ENCODE measurements around the gene NKD1. TPM values are rescaled to one million over a fixed set of nuclear protein-coding genes. Genes with fewer than 3 reads are reported as not detected.

The NKD1 gene
- total RNA-seq, 2 experiments from 2014 or later: 0.91 to 1.1 TPM

- no peak for ATAC-seq (ENCODE audit: low read depth)
- Mint-ChIP-seq H3K4me3 (no peak overlapping the region), H3K27me3 (no peaks in the 10 kb centered on the region), H3K27ac (no peak overlapping the region), H3K4me1 (peaks cover 5% of the 10 kb centered on the region), H3K9me3 (no peaks in the 10 kb centered on the region), H3K36me3 (no peaks in the 10 kb centered on the region)
- no peak for DNase-seq
- POLR2A ChIA-PET: no interaction called here
Measured at GRCh38 chr16:50611995-50612848, 64.0 kb downstream of the NKD1 start.

GRCh38 chr16:50612849-50613198 is 64.6 kb downstream of the NKD1 start:
- Mint-ChIP-seq H3K9me3 (no peaks in the 10 kb centered on the region), H3K4me3 (no peak overlapping the region), H3K27me3 (no peaks in the 10 kb centered on the region), H3K27ac (no peak overlapping the region), H3K4me1 (peaks cover 8% of the 10 kb centered on the region), H3K36me3 (no peaks in the 10 kb centered on the region)
- ATAC-seq (ENCODE audit: low read depth) (no peak), DNase-seq (no peak)
- POLR2A ChIA-PET: no interaction called here

GRCh38 chr16:50613281-50613963 is 65.2 kb downstream of the NKD1 start:
- H3K27me3 Mint-ChIP-seq: no peaks in the 10 kb centered on the region
- H3K9me3 Mint-ChIP-seq: no peaks in the 10 kb centered on the region
- no peak overlapping the region for H3K27ac Mint-ChIP-seq
- no peak for ATAC-seq (ENCODE audit: low read depth)
- H3K4me3 Mint-ChIP-seq: no peak overlapping the region
- DNase-seq: no peak
- POLR2A ChIA-PET: no interaction called here
- peaks cover 8% of the 10 kb centered on the region for H3K4me1 Mint-ChIP-seq
- H3K36me3 Mint-ChIP-seq: no peaks in the 10 kb centered on the region

DNA sequence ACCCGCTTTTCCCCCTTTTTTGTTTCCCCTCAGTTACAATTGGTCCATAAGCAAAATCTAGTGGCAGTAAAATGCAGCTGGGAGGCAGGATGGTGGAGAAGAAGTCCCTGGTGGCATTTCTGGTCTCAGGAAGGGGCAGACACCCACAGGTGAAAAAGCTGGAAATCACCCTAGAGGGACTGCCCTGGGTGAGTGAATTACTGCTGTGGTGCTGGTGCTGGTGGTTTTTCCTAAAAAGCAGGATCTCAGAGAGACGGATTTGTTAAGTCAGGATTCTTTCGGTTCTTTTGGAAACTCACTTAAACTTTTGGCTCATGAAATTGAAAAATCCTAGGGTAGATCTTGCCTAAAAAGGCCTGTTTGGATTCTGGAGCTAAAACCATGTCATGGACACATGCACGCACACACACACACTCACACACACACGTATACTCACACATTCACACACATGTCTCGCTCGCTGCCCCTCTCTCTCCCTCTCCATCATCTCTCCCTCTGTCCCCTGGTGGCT is 65.8 kb downstream of the NKD1 start:
- H3K27ac Mint-ChIP-seq: no peak overlapping the region
- ATAC-seq (ENCODE audit: low read depth): no peak

GRCh38 chr16:50614955-50615724 is 66.9 kb downstream of the NKD1 start:
- Mint-ChIP-seq H3K27me3 (no peaks in the 10 kb centered on the region), H3K27ac (no peak overlapping the region), H3K4me3 (no peak overlapping the region), H3K9me3 (no peaks in the 10 kb centered on the region), H3K4me1 (peaks cover 8% of the 10 kb centered on the region), H3K36me3 (no peaks in the 10 kb centered on the region)
- ATAC-seq (ENCODE audit: low read depth): no peak
- DNase-seq: no peak
- POLR2A ChIA-PET: no interaction called here

More for the DNA sequence above, 65.8 kb downstream of the NKD1 start:
- H3K36me3 Mint-ChIP-seq: no peaks in the 10 kb centered on the region
- no peak for DNase-seq
- H3K4me3 Mint-ChIP-seq: no peak overlapping the region
- no peaks in the 10 kb centered on the region for H3K27me3 Mint-ChIP-seq
- H3K9me3 Mint-ChIP-seq: no peaks in the 10 kb centered on the region
- POLR2A ChIA-PET: no interaction called here
- peaks cover 8% of the 10 kb centered on the region for H3K4me1 Mint-ChIP-seq

DNA sequence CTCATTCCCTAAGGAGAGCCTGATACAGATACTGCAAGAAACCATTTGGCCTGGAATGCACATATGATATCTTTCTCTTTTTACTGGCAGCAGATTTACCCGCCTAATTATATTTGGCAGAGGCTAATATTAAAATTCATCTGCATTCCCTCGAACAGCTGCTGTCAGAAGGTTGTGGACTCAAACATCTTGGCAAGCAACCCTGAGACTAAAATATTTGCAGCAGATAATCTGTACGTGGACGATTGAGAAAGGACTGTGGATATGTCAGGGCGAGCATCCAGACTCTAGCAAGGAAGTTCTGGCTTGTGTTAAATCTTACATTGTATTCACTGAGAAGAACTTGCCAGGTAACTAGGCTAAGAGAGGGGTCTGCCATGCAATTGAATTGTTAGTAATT is 67.7 kb downstream of the NKD1 start:
- Mint-ChIP-seq H3K4me1 (peaks cover 8% of the 10 kb centered on the region), H3K27me3 (no peaks in the 10 kb centered on the region), H3K27ac (no peak overlapping the region), H3K9me3 (no peaks in the 10 kb centered on the region), H3K4me3 (no peak overlapping the region), H3K36me3 (no peaks in the 10 kb centered on the region)
- DNase-seq: no peak
- no peak for ATAC-seq (ENCODE audit: low read depth)
- POLR2A ChIA-PET: no interaction called here

DNA sequence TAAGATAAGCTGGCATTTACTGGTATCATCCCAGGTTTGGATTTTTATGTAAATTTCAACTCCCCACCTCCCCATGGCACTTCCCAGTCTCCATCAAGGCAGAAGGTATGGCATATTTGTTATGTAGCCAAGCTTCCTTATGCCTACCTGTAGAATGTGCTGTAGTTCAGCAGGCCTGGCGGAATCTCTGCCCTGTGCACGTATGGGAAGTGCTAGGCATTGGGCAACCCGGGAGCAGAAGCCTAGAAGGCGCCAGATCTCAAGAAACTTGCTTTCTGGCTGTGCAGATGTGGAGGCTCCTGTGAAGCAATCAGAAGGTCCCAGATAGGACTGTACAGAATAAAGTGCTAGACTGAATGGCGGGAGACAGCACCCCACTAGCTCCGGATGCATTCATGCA is 68.2 kb downstream of the NKD1 start:
- ATAC-seq (ENCODE audit: low read depth): no peak
- H3K27ac Mint-ChIP-seq: no peak overlapping the region
- no peak for DNase-seq
- H3K4me3 Mint-ChIP-seq: no peak overlapping the region
- no peaks in the 10 kb centered on the region for H3K27me3 Mint-ChIP-seq
- H3K9me3 Mint-ChIP-seq: no peaks in the 10 kb centered on the region
- POLR2A ChIA-PET: no interaction called here
- H3K36me3 Mint-ChIP-seq: no peaks in the 10 kb centered on the region
- peaks cover 8% of the 10 kb centered on the region for H3K4me1 Mint-ChIP-seq

- Mint-ChIP-seq H3K36me3 (no peaks in the 10 kb centered on the region), H3K4me3 (no peak overlapping the region), H3K27ac (no peak overlapping the region), H3K4me1 (peaks cover 4% of the 10 kb centered on the region), H3K9me3 (no peaks in the 10 kb centered on the region), H3K27me3 (no peaks in the 10 kb centered on the region)
- DNase-seq (no peak), ATAC-seq (ENCODE audit: low read depth) (no peak)
- POLR2A ChIA-PET: no interaction called here
Measured at GRCh38 chr16:50616883-50617645, 68.9 kb downstream of the NKD1 start.

DNA sequence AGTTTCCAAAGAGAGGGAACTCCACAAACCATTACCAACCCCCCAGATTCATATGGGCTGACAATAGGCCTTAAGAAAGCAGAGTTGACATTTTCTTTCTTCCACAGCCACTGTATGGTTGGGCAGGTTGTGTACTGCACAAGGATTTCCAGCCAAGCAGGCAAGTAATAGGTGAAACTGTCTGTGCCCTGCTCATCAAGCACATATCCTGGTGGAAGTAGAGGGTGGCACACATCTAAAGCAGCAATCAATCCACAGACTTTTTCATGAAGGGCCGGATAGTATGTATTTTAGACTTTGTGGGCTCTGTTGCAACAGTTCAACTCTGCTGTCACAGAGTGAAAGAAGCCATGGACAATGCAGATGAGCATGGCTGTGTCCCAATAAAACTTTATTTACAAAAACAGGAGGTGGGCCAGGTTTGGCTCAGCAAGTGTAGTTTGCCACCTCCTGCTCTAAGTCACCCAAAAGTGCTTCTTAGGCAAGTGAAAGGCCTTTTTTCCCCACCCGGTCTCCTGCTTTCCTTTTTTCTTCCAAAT is 69.5 kb downstream of the NKD1 start:
- no peaks in the 10 kb centered on the region for H3K27me3 Mint-ChIP-seq
- no peaks in the 10 kb centered on the region for H3K36me3 Mint-ChIP-seq
- ATAC-seq (ENCODE audit: low read depth) (no peak), DNase-seq (no peak)
- POLR2A ChIA-PET: no interaction called here
- H3K27ac Mint-ChIP-seq: no peak overlapping the region
- no peaks in the 10 kb centered on the region for H3K9me3 Mint-ChIP-seq
- H3K4me1 Mint-ChIP-seq: peaks cover 4% of the 10 kb centered on the region
- no peak overlapping the region for H3K4me3 Mint-ChIP-seq

DNA sequence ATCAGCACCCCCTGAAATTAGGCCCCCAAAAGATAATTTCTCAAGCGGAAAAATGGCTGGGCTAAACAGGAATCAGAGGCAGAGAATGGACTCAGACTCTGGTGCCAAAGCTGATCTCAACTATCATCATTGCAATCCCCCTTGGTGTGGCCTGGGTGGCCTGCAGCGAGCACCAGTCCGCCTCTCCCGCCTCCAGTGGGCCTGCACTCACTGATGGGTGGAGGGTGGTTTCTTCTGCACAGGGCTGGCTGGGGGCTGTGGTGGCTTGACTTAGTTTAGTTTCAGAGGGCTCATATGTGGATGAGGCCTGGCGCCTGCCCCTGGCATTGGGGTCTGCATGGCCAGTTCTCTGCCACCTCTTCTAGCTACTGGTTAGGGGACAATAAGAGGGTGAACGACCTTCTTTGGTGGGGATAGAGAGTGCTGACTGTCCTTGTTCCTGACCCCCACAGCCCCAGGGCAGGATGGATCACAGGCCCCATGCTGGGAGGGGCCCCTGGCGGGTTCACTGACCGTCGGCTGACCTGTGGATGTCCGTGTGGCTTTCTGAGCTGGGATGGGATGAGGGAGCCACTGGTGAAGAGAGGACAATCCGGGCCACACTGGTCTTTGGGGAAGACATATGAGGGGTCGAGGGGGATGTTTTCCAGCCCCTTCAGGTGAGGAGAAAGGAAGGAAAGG is 70.2 kb downstream of the NKD1 start:
- H3K4me3 Mint-ChIP-seq: no peak overlapping the region

DNA sequence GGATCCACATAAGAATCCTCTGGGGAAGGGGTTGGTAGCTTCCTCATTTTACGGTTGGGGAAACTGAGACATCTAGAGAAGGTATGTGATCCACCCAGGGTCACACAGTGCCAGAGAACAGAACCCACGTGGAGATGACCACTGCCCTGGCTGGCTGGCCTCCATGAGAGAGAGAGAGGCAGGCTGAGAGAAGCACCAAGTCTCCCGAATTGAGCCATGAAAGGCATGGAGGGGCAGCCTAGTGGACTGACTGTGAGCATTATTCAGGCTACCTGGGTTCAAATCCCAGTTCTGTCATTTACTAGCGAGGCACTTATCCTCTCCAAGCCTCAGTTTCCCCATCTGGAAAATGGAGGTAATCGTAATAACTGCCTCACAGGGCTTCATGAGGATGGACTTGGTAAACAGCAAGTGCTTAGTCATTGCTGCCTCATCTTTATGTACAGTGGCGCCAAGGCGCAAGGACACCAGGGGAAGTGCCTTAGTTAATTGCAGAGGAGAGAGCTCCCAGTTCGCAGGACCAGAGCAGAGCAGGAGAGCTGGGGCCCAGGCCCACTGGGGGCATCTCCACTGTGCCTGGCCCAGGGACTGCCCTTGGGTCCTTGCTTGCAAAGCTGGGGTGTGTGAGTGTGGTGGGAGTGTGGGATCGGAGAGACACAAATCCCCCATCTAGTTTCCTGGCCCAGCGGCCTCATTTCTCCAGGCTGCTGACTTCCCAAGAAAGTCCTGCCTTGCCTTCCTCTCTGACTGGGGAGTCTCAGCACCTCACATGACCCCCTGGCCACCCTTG is 71.7 kb downstream of the NKD1 start:
- Mint-ChIP-seq H3K36me3 (no peaks in the 10 kb centered on the region), H3K4me1 (peaks cover 4% of the 10 kb centered on the region), H3K9me3 (no peaks in the 10 kb centered on the region), H3K27ac (no peak overlapping the region), H3K4me3 (no peak overlapping the region), H3K27me3 (no peaks in the 10 kb centered on the region)
- no peak for DNase-seq
- POLR2A ChIA-PET: no interaction called here
- no peak for ATAC-seq (ENCODE audit: low read depth)

More for the DNA sequence above, 70.2 kb downstream of the NKD1 start:
- DNase-seq (no peak), ATAC-seq (ENCODE audit: low read depth) (no peak)
- no peaks in the 10 kb centered on the region for H3K9me3 Mint-ChIP-seq
- H3K27ac Mint-ChIP-seq: no peak overlapping the region
- H3K27me3 Mint-ChIP-seq: no peaks in the 10 kb centered on the region
- peaks cover 4% of the 10 kb centered on the region for H3K4me1 Mint-ChIP-seq
- POLR2A ChIA-PET: no interaction called here
- H3K36me3 Mint-ChIP-seq: no peaks in the 10 kb centered on the region
